Islet of Langerhans (tissue), 1 donor: Measurements from ENCODE around the gene RARS1.

Experiments
- FAIRE-seq: peaks from one replicate; lab custom pipeline; 2011; peaks lifted over from hg19 to GRCh38; lab: Jason Lieb, UNC

RARS1 gene

DNA sequence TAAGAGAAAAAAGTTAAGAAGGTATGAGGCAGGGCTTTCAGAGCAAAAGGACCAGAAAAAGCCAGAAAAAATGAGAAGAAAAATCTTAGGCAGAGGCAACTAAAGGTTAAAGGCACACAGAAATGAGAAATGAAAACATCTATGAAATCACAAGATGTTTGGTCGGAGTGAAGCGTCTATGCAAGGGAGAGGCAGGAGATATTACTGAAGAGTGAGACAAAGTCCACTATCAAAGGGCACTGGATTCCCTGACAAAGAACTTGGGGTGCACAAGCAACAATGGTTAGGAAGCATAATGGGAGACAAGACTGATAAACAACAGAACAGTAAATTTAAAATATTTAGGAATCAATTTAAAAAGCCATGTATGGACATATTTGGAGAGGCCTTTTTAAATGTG, 76.0 kb downstream of the RARS1 start:
- no peak for FAIRE-seq

DNA sequence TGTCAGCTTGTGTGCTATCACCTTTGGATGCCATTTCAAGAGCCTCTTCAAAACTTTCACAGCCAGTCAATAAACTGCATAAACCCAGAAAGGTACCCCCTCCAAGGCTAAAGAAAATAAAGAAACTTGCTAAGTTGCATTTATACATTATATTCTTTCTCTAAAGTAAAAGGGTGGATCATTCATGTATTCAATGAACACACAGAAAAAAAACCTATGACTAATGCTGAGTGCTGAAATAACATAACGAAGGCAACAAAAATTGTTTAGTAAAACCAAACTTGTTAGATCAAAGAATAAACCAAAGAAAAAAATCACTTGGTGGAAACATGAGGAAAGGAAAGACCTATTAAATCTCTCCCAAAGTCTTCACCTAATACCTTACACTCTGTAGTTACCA, 77.7 kb downstream of the RARS1 start:
- FAIRE-seq = no peak

DNA sequence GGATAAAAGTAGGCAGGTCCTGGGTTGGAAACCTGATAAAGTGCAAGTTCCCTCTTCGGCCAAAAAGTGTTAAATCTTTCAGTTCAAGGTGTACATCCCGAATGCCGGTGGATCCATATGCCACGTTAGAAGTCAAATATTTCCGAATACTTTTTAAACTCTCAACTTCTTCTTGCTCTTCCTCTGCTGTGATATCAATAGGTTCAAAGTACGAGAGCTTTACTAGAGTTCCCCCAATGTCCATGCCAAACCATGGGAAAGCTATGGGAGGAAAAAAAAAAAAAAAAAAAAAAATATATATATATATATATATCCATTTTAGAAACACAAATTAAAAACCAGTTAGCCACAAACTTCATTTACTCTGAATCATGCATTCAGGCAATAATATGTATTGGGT, 82.5 kb downstream of the RARS1 start:
- no peak for FAIRE-seq
